ENCODE measurements around the gene PJA2.
"Not testable (repeated sequence)": the region's sequence is repeated elsewhere in the genome, so short reads cannot be mapped to it uniquely, and the experiment has no call there.

Gene PJA2

DNA sequence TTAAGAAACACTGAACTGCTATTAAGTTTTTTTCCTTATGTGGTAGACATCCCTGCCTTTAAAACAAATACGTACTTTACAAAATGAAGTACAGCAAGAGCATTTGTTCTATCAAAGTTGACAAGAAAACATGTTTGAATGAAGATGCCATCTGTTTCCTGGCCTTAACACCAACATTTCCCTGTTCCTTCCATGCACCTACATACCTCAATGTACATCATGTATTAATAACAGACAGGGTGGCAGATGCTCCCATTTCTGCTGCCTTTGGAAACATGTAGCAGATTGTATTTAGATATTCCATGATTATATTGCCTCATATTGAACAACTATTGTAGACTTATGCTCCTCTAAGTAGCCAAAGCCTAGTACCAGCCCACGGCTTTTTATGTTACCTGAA is 104.4 kb downstream of the PJA2 start:
- DNase-seq: no peak

GRCh38 chr5:109304309-109304708 is 105.5 kb downstream of the PJA2 start:
- DNase-seq: no peak

DNA sequence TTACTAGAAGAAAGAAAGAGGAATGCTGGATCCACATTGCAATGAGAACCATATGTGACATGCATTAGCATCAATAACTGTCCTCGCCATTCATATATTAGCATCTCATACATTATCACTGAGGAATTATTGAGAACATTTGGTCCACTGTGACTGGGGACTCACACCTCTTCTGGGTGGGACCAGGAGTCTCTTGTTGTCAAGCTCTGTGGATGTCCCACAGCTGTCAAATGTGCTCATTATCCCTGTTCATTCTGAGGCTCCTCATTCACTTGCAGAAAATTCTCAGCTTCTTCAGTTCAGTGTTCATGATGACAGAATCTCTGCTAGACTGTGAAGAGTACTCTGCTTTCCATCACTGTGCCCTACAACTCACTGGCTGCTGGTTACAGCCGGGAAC is 109.4 kb downstream of the PJA2 start:
- no peak for DNase-seq

GRCh38 chr5:109299557-109299956 is 110.2 kb downstream of the PJA2 start:
- DNase-seq: no peak

GRCh38 chr5:109298794-109299193 is 111.0 kb downstream of the PJA2 start:
- no peak for DNase-seq

GRCh38 chr5:109297900-109298299 is 111.9 kb downstream of the PJA2 start:
- DNase-seq: no peak

DNA sequence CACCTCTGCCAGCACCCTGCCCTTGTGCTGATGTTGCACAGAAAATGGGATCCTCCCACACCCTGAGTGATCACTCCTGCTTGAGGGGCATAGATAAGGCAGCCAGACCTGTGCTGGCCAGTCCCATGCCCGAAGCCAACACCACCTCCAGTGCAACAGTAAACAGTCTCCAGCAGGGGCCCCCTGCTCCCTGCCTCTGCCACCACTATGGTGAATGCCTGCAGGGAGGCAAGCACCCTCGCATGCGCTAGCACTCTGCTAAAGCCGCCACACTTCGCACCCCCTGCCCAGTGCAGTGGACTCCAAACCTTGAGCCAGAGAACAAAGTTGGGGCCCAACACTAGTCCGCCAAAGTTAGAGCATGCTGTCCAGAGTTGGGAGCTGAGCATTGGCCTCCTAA is 118.7 kb downstream of the PJA2 start:
- DNase-seq: no peak

GRCh38 chr5:109290231-109290630 is 119.5 kb downstream of the PJA2 start:
- DNase-seq: no peak

DNA sequence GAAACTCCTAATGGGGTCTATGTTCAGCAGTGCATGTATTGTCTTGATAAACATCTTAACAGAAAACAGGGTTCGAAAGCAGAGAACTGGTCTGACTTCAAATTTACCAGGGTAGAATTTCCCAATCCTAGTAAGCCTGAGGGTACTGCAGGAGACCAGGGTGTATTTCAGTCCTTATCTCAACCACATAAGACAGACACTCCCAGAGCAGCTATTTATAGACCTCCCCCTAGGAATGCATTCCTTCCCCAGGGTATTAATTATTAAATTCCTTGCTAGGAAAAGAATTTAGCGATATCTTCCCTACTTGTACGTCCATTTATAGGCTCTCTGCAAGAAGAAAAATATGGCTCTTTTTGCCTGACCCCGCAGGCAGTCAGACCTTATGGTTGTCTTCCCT is 123.1 kb downstream of the PJA2 start:
- DNase-seq: not testable (repeated sequence)

Data from activated CD4-positive, CD25-positive, alpha-beta regulatory T cell treated with anti-CD3 and anti-CD28 coated beads, Interleukin-2, amount 50 U/mL, for 72 hours (primary cell).